Osteoblast (primary cell): Measurements from ENCODE around the gene TCERG1L. TPM values are rescaled to one million over a fixed set of nuclear protein-coding genes. Genes with fewer than 3 reads are reported as not detected.

ENCODE experiments used
- DNase-seq: peaks from one replicate; pipeline ENCODE4 v3.0.0; 2011; ENCODE audit warnings: low spot score, mixed read lengths; ENCODE audit not compliant: insufficient read length; ENCODE audit errors: missing footprints
- H2AFZ ChIP-seq: 2 replicates; pipeline ENCODE4 v1.6.0; 2011; ENCODE audit warnings: mild to moderate bottlenecking, low read length
- H3K27ac ChIP-seq: 2 replicates; pipeline ENCODE4 v1.5.1; 2011; ENCODE audit warnings: mild to moderate bottlenecking, low read depth, low read length, moderate library complexity
- H3K27me3 ChIP-seq: 2 replicates; pipeline ENCODE4 v1.6.0; 2012; ENCODE audit warnings: mild to moderate bottlenecking, control low read depth, inconsistent platforms, low read length, moderate library complexity; ENCODE audit not compliant: insufficient read depth
- H3K36me3 ChIP-seq: 2 replicates; pipeline ENCODE4 v1.5.1; 2011; ENCODE audit warnings: mild to moderate bottlenecking, low read length, control low read depth, moderate library complexity; ENCODE audit not compliant: insufficient read depth
- H3K4me1 ChIP-seq: 2 replicates; pipeline ENCODE4 v1.5.1; 2011; ENCODE audit warnings: mild to moderate bottlenecking, low read length, control low read depth, moderate library complexity; ENCODE audit not compliant: insufficient read depth
- H3K4me2 ChIP-seq: 2 replicates; pipeline ENCODE4 v1.6.0; 2011; ENCODE audit warnings: mild to moderate bottlenecking, low read length; ENCODE audit not compliant: insufficient read depth
- H3K4me3 ChIP-seq: fragments of 200-600 bp; sonication (generic); 3 replicates; pipeline ENCODE4 v1.5.1; 2012; ENCODE audit warnings: mild to moderate bottlenecking, low read length, inconsistent platforms; ENCODE audit not compliant: insufficient read depth
- H3K79me2 ChIP-seq: 2 replicates; pipeline ENCODE4 v1.6.0; 2012; ENCODE audit warnings: mild to moderate bottlenecking, low read length, control low read depth, inconsistent platforms; ENCODE audit not compliant: insufficient read depth
- H3K9me3 ChIP-seq: 2 replicates; pipeline ENCODE4 v1.5.1; 2011; ENCODE audit warnings: low read depth, low read length, control low read depth
- H4K20me1 ChIP-seq: 2 replicates; pipeline ENCODE4 v1.6.0; 2012; ENCODE audit warnings: mild to moderate bottlenecking, low read length, control low read depth; ENCODE audit not compliant: insufficient read depth
- CTCF ChIP-seq: IDR thresholded peaks from 2 replicates; pipeline ENCODE4 v1.5.1; 2011; ENCODE audit warnings: mild to moderate bottlenecking, low read depth, low read length, moderate library complexity; ENCODE audit errors: extremely low read depth
- total RNA-seq: library from RNA; depleted of rRNA; stranded (reverse); fragments of >200 nt; gene quantifications from 2 replicates; pipeline ENCODE4 v1.2.3, GENCODE V29; 2012

Gene TCERG1L
- total RNA-seq, 1 donor: under 0.01 TPM

- Histone ChIP-seq H3K4me2 (no peak overlapping the region), H3K4me3 (no peak overlapping the region), H3K36me3 (no peaks in the 10 kb centered on the region), H3K9me3 (no peaks in the 10 kb centered on the region), H4K20me1 (no peaks in the 10 kb centered on the region), H3K27ac (no peak overlapping the region), H3K27me3 (no peaks in the 10 kb centered on the region), H2AFZ (no peak overlapping the region), H3K4me1 (no peaks in the 10 kb centered on the region), H3K79me2 (no peaks in the 10 kb centered on the region)
- no peak for DNase-seq
- TF ChIP-seq CTCF: no peak
Measured at GRCh38 chr10:131198401-131198800, 113.1 kb downstream of the TCERG1L start.

GRCh38 chr10:131196176-131196885, 115.2 kb downstream of the TCERG1L start:
- TF ChIP-seq CTCF: no peak
- Histone ChIP-seq H3K4me1 (no peaks in the 10 kb centered on the region), H3K79me2 (no peaks in the 10 kb centered on the region), H3K27me3 (no peaks in the 10 kb centered on the region), H3K9me3 (no peaks in the 10 kb centered on the region), H3K36me3 (no peaks in the 10 kb centered on the region), H3K4me3 (no peak overlapping the region), H3K27ac (no peak overlapping the region), H2AFZ (no peak overlapping the region), H4K20me1 (no peaks in the 10 kb centered on the region), H3K4me2 (no peak overlapping the region)
- no peak for DNase-seq

GRCh38 chr10:131195558-131196159, 115.9 kb downstream of the TCERG1L start:
- Histone ChIP-seq H3K4me3 (no peak overlapping the region), H3K36me3 (no peaks in the 10 kb centered on the region), H3K4me2 (no peak overlapping the region), H3K27me3 (no peaks in the 10 kb centered on the region), H3K9me3 (no peaks in the 10 kb centered on the region), H3K79me2 (no peaks in the 10 kb centered on the region), H2AFZ (no peak overlapping the region), H3K4me1 (no peaks in the 10 kb centered on the region), H3K27ac (no peak overlapping the region), H4K20me1 (no peaks in the 10 kb centered on the region)
- no peak for TF ChIP-seq CTCF
- no peak for DNase-seq

GRCh38 chr10:131195116-131195515, 116.4 kb downstream of the TCERG1L start:
- Histone ChIP-seq H3K79me2 (no peaks in the 10 kb centered on the region), H4K20me1 (no peaks in the 10 kb centered on the region), H2AFZ (no peak overlapping the region), H3K27me3 (no peaks in the 10 kb centered on the region), H3K36me3 (no peaks in the 10 kb centered on the region), H3K4me2 (no peak overlapping the region), H3K4me3 (no peak overlapping the region), H3K4me1 (no peaks in the 10 kb centered on the region), H3K9me3 (no peaks in the 10 kb centered on the region), H3K27ac (no peak overlapping the region)
- DNase-seq: no peak
- no peak for TF ChIP-seq CTCF
